ENCODE results near the gene ATP13A5.

- TF ChIP-seq CTCF (IDR thresholded peaks at IDR 0.05; ENCODE audit: low read depth, low read length): no peak
- TF ChIP-seq EZH2phosphoT487 (IDR thresholded peaks at IDR 0.05; ENCODE audit: low read depth): no peak
Observed at GRCh38 chr3:193297421-193297820, 81.1 kb downstream of the ATP13A5 start.
